Neural progenitor cell (in vitro differentiated cells): ENCODE measurements around the gene PRKAB2.
"Not testable (repeated sequence)": the region's sequence is repeated elsewhere in the genome, so short reads cannot be mapped to it uniquely, and the experiment has no call there.

Experiments
- CTCF ChIP-seq: fragments of 200-600 bp; sonication (generic); IDR thresholded peaks from 2 replicates; pipeline ENCODE4 v1.5.1; 2017; ENCODE audit warnings: antibody characterized with exemption, mild to moderate bottlenecking
- EZH2 ChIP-seq: fragments of 200-600 bp; sonication (generic); IDR thresholded peaks from 2 replicates; pipeline ENCODE4 v1.6.1; 2017; ENCODE audit warnings: antibody characterized with exemption, mild to moderate bottlenecking, moderate library complexity
- EZH2phosphoT487 ChIP-seq: fragments of 200-600 bp; sonication (generic); IDR thresholded peaks from 2 replicates; pipeline ENCODE4 v1.6.1; 2017; ENCODE audit warnings: antibody characterized with exemption

- TF ChIP-seq EZH2phosphoT487, CTCF, EZH2: not testable (repeated sequence)
These were observed 57.9 kb downstream of the PRKAB2 start for GRCh38 chr1:147114353-147114752.
